Effector CD4-positive, alpha-beta T cell (primary cell): ENCODE data around the gene STK17B.
A peak's percentile ranks its signal among the peaks of the same experiment; 100 is the strongest.

ENCODE experiments used
- DNase-seq: peaks from one replicate; pipeline ENCODE4 v3.0.0-alpha.2; 2020

Gene STK17B

GRCh38 chr2:196153480-196153879 lies 17.9 kb downstream of the STK17B start:
- DNase-seq: no peak

- DNase-seq: no peak
These were observed 21.4 kb downstream of the STK17B start for GRCh38 chr2:196149948-196150347.

- no peak for DNase-seq
These were observed 22.6 kb downstream of the STK17B start for GRCh38 chr2:196148736-196149135.

GRCh38 chr2:196145256-196145655 lies 26.1 kb downstream of the STK17B start:
- no peak for DNase-seq

GRCh38 chr2:196144513-196145126 lies 26.8 kb downstream of the STK17B start:
- DNase-seq: no peak

GRCh38 chr2:196143730-196144131 lies 27.6 kb downstream of the STK17B start:
- DNase-seq: no peak

- DNase-seq: no peak
These were observed 28.6 kb downstream of the STK17B start for GRCh38 chr2:196142825-196143224.

- no peak for DNase-seq
These were observed 31.2 kb downstream of the STK17B start for GRCh38 chr2:196140213-196140612.

- DNase-seq: no peak
These were observed 34.1 kb downstream of the STK17B start for GRCh38 chr2:196137271-196137670.

- no peak for DNase-seq
These were observed 35.2 kb downstream of the STK17B start for GRCh38 chr2:196136151-196136550.

- peak; percentile 47 for DNase-seq
These were observed 39.1 kb downstream of the STK17B start for GRCh38 chr2:196131949-196132925.

GRCh38 chr2:196131384-196131937 lies 39.9 kb downstream of the STK17B start:
- peak; percentile 35 for DNase-seq

GRCh38 chr2:196130039-196130825 lies 41.1 kb downstream of the STK17B start:
- DNase-seq: no peak

GRCh38 chr2:196128749-196129148 lies 42.6 kb downstream of the STK17B start:
- DNase-seq: no peak

- no peak for DNase-seq
These were observed 45.8 kb downstream of the STK17B start for GRCh38 chr2:196125596-196125995.

GRCh38 chr2:196123679-196124373 lies 47.6 kb downstream of the STK17B start:
- no peak for DNase-seq

- DNase-seq: no peak
These were observed 51.5 kb downstream of the STK17B start for GRCh38 chr2:196119926-196120325.

GRCh38 chr2:196117214-196117705 lies 54.1 kb downstream of the STK17B start:
- DNase-seq: no peak

- no peak for DNase-seq
These were observed 58.1 kb downstream of the STK17B start for GRCh38 chr2:196113061-196113974.

GRCh38 chr2:196112418-196113034 lies 58.9 kb downstream of the STK17B start:
- DNase-seq: no peak
